HepG2 (cell line): Measurements from ENCODE around the gene PFKL. TPM values are rescaled to one million over a fixed set of nuclear protein-coding genes. Genes with fewer than 3 reads are reported as not detected.

Experiments used
- ARNT ChIP-seq: fragments of 450-650 bp; IDR thresholded peaks from 2 replicates; pipeline ENCODE4 v1.6.1; 2017
- KLF13 ChIP-seq: sonication (generic); formaldehyde crosslinking; IDR thresholded peaks from 2 replicates; pipeline ENCODE4 v1.4.0; 2020; ENCODE audit warnings: mild to moderate bottlenecking, missing genetic modification reagents
- MED8 ChIP-seq: sonication (generic); formaldehyde crosslinking; IDR thresholded peaks from 2 replicates; pipeline ENCODE4 v1.8.1; 2023; ENCODE audit warnings: mild to moderate bottlenecking, missing genetic modification reagents; ENCODE audit not compliant: insufficient replicate concordance
- MLLT10 ChIP-seq: sonication (generic); formaldehyde crosslinking; IDR thresholded peaks from 2 replicates; pipeline ENCODE4 v1.4.0; 2020; ENCODE audit warnings: missing genetic modification reagents
- PHF8 ChIP-seq: sonication (generic); formaldehyde crosslinking; IDR thresholded peaks from 2 replicates; pipeline ENCODE4 v1.5.0; 2020; ENCODE audit warnings: missing genetic modification reagents
- PTBP1 ChIP-seq: fragments of 200-400 bp; formaldehyde crosslinking; IDR thresholded peaks from 2 replicates; pipeline ENCODE4 v1.6.1; 2018; ENCODE audit warnings: low read length, low read depth; ENCODE audit not compliant: poor library complexity, severe bottlenecking
- UBTF ChIP-seq: sonication (generic); formaldehyde crosslinking; IDR thresholded peaks from 2 replicates; pipeline ENCODE4 v1.4.0; 2020; ENCODE audit warnings: mild to moderate bottlenecking, missing genetic modification reagents
- ZNF329 ChIP-seq: sonication (generic); formaldehyde crosslinking; IDR thresholded peaks from 2 replicates; pipeline ENCODE4 v1.9.0; 2021; ENCODE audit warnings: low read depth, mild to moderate bottlenecking, missing genetic modification reagents
- ZNF564 ChIP-seq: sonication (generic); formaldehyde crosslinking; IDR thresholded peaks from 2 replicates; pipeline ENCODE4 v1.8.1; 2023; ENCODE audit warnings: mild to moderate bottlenecking, missing genetic modification reagents
- ZNF646 ChIP-seq: sonication (generic); formaldehyde crosslinking; IDR thresholded peaks from 2 replicates; pipeline ENCODE4 v1.9.0; 2021; ENCODE audit warnings: mild to moderate bottlenecking, missing genetic modification reagents
- ZNF746 ChIP-seq: sonication (generic); formaldehyde crosslinking; IDR thresholded peaks from 2 replicates; pipeline ENCODE4 v1.8.0; 2022; ENCODE audit warnings: mild to moderate bottlenecking, missing genetic modification reagents
- ZNF75D ChIP-seq: sonication (generic); formaldehyde crosslinking; IDR thresholded peaks from 2 replicates; pipeline ENCODE4 v1.8.1; 2023; ENCODE audit warnings: missing genetic modification reagents, mild to moderate bottlenecking, borderline replicate concordance
- ZNF883 ChIP-seq: sonication (generic); formaldehyde crosslinking; IDR thresholded peaks from 2 replicates; pipeline ENCODE4 v1.5.1; 2020; ENCODE audit warnings: mild to moderate bottlenecking, missing genetic modification reagents; ENCODE audit errors: not compliant biosample characterization
- polyA plus RNA-seq, 8 experiments: library from polyadenylated mRNA; depleted of rRNA in 3 of 8; stranded (reverse) in 7 of 8; unstranded in 1 of 8; fragments of >200 nt; fragmentation: Illumina TruSeq in 4 of 8; extraction: Trizol in 4 of 8; gene quantifications; 2 replicates each; pipeline versions ENCODE4 v1.2.1 to v1.2.3, GENCODE V29; 2011 to 2016; ENCODE audit warnings: low read depth in 4 of 8, missing spikeins in 1 of 8, mixed read lengths in 1 of 8; ENCODE audit not compliant: insufficient read depth in 1 of 8
- total RNA-seq, 5 experiments: library from RNA; depleted of rRNA; stranded (reverse); fragments of >200 nt; fragmentation: Illumina TruSeq; extraction: Trizol; gene quantifications; 2 replicates each; pipeline ENCODE4 v1.2.3, GENCODE V29; 2016; ENCODE audit warnings: low read depth in 1 of 5
- TF ChIP-seq, protein P1 (sequence below): sonication (generic); formaldehyde crosslinking; IDR thresholded peaks from 2 replicates; pipeline ENCODE4 v1.5.1; 2020; ENCODE audit warnings: missing genetic modification reagents, mild to moderate bottlenecking, borderline replicate concordance
- TF ChIP-seq, protein P2 (sequence below): sonication (generic); formaldehyde crosslinking; IDR thresholded peaks from 2 replicates; pipeline ENCODE4 v1.9.0; 2022; ENCODE audit warnings: missing genetic modification reagents, mild to moderate bottlenecking, borderline replicate concordance
- TF ChIP-seq, protein P3 (sequence below): sonication (generic); formaldehyde crosslinking; IDR thresholded peaks from 2 replicates; pipeline ENCODE4 v1.4.0; 2020; ENCODE audit warnings: low read depth, mild to moderate bottlenecking, missing genetic modification reagents

PFKL gene
- total and polyA plus RNA-seq, 2 of the 13 experiments (the other 11 are each of a cell fraction or from before 2014, with no cell fraction given): 92.8 to 106 TPM

DNA sequence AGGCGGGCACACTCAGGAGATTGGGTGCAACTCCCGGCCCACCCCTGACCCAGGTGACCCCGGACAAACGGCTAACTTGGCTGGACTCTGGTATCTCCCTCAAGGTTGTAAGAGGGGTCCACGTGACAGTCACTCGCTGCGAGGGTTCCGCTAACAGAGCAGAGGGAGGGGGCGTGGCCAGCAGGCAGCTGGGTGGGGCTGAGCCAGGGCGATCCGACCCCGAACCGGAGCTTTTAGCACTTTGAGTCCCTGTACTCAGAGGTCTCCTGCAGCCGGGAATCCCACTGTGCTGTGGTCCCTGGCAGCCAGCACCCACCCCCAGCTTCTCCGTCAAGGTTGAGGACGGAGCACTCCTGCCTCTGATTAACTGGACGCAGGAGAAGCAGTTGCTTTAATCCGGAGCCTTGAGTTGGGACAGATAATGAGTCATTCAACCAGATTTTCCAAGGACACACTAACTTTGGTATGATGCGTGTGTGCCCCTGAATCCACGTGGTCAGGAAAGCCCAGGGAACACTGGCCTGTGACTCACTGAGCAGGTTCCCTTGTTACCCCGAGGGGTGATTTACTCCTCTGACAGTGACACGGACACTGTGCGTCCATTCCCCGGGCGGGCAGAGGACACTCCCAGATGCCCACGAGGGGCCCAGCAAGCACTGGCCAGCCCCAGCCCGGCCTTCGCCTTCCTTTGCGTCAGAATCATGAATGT, 70.3 kb downstream of the PFKL start (continued):
- TF ChIP-seq, protein P1, sequence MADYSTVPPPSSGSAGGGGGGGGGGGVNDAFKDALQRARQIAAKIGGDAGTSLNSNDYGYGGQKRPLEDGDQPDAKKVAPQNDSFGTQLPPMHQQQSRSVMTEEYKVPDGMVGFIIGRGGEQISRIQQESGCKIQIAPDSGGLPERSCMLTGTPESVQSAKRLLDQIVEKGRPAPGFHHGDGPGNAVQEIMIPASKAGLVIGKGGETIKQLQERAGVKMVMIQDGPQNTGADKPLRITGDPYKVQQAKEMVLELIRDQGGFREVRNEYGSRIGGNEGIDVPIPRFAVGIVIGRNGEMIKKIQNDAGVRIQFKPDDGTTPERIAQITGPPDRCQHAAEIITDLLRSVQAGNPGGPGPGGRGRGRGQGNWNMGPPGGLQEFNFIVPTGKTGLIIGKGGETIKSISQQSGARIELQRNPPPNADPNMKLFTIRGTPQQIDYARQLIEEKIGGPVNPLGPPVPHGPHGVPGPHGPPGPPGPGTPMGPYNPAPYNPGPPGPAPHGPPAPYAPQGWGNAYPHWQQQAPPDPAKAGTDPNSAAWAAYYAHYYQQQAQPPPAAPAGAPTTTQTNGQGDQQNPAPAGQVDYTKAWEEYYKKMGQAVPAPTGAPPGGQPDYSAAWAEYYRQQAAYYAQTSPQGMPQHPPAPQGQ (CRISPR knock-in tag): no peak
- TF ChIP-seq MED8 (CRISPR knock-in tag) (no peak), ZNF75D (no peak), KLF13 (CRISPR knock-in tag) (no peak), ZNF646 (CRISPR knock-in tag) (no peak), PTBP1 (no peak), ZNF883 (no peak), UBTF (CRISPR knock-in tag) (peak; percentile 42), MLLT10 (CRISPR knock-in tag) (no peak), ZNF746 (CRISPR knock-in tag) (peak; percentile 74), ZNF564 (CRISPR knock-in tag) (no peak), PHF8 (CRISPR knock-in tag) (no peak), ARNT (no peak), ZNF329 (no peak)
- TF ChIP-seq, protein P2, sequence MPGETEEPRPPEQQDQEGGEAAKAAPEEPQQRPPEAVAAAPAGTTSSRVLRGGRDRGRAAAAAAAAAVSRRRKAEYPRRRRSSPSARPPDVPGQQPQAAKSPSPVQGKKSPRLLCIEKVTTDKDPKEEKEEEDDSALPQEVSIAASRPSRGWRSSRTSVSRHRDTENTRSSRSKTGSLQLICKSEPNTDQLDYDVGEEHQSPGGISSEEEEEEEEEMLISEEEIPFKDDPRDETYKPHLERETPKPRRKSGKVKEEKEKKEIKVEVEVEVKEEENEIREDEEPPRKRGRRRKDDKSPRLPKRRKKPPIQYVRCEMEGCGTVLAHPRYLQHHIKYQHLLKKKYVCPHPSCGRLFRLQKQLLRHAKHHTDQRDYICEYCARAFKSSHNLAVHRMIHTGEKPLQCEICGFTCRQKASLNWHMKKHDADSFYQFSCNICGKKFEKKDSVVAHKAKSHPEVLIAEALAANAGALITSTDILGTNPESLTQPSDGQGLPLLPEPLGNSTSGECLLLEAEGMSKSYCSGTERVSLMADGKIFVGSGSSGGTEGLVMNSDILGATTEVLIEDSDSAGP: no peak
- TF ChIP-seq, protein P3, sequence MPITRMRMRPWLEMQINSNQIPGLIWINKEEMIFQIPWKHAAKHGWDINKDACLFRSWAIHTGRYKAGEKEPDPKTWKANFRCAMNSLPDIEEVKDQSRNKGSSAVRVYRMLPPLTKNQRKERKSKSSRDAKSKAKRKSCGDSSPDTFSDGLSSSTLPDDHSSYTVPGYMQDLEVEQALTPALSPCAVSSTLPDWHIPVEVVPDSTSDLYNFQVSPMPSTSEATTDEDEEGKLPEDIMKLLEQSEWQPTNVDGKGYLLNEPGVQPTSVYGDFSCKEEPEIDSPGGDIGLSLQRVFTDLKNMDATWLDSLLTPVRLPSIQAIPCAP (CRISPR knock-in tag): no peak
